Esophagus (tissue), 2 donors: ENCODE data around the gene FRMD1. TPM values are rescaled to one million over a fixed set of nuclear protein-coding genes. Genes with fewer than 3 reads are reported as not detected.

ENCODE experiments used
- H3K27ac ChIP-seq, 2 donors: one replicate each; pipeline ENCODE4 v1.5.1; 2013; ENCODE audit warnings: low read depth in 2 of 2, mild to moderate bottlenecking in 2 of 2, inconsistent platforms in 1 of 2, low read length in 1 of 2, moderate library complexity in 1 of 2
- H3K27me3 ChIP-seq, 2 donors: one replicate each; pipeline ENCODE4 v1.6.1; 2013; ENCODE audit warnings: low read length in 2 of 2, control low read depth in 1 of 2, mild to moderate bottlenecking in 1 of 2; ENCODE audit not compliant: insufficient read depth in 2 of 2, control insufficient read depth in 1 of 2
- H3K36me3 ChIP-seq, 2 donors: one replicate each; pipeline ENCODE4 v1.6.1; 2013; ENCODE audit warnings: low read length in 1 of 2; ENCODE audit not compliant: control insufficient read depth in 2 of 2, insufficient read depth in 2 of 2
- H3K4me1 ChIP-seq, 2 donors: one replicate each; pipeline ENCODE4 v1.6.1; 2013; ENCODE audit warnings: low read length in 1 of 2; ENCODE audit not compliant: control insufficient read depth in 2 of 2, insufficient read depth in 2 of 2
- H3K4me3 ChIP-seq, 2 donors: one replicate each; pipeline ENCODE4 v1.5.1; 2013; ENCODE audit warnings: low read length in 2 of 2, mild to moderate bottlenecking in 2 of 2, low read depth in 1 of 2, moderate library complexity in 1 of 2
- H3K9me3 ChIP-seq, 2 donors: one replicate each; pipeline ENCODE4 v1.6.1; 2013; ENCODE audit warnings: mild to moderate bottlenecking in 2 of 2, low read depth in 1 of 2, low read length in 1 of 2, moderate library complexity in 1 of 2; ENCODE audit not compliant: control insufficient read depth in 2 of 2, insufficient read depth in 1 of 2
- WGBS, 2 donors: extraction: QIAGEN DNeasy Blood & Tissue Kit; methylation state at CpG; one replicate each; pipeline ENCODE4 v1.1.7; 2013; 5-methylcytosine and 5-hydroxymethylcytosine counted together
- polyA plus RNA-seq, 2 donors: library from polyadenylated mRNA; stranded (reverse); fragments of 200-250 nt; gene quantifications; one replicate each; pipeline ENCODE4 v1.2.3, GENCODE V29; 2013
- donor health status: healthy with polysubstance abuse.
- donor health status: Bipolar disorder and iron deficiency.

The FRMD1 gene
- polyA plus RNA-seq, 2 donors = 0.02 TPM

- no peak overlapping the region for H3K4me3 ChIP-seq
- H3K9me3 ChIP-seq = peaks cover 0 to 2% of the 10 kb centered on the region in 2 donors
- no peaks in the 10 kb centered on the region for H3K4me1 ChIP-seq
- 61 to 70% methylated on average over 9 of the region's 9 CpGs for WGBS, 2 donors
- H3K27me3 ChIP-seq = no peaks in the 10 kb centered on the region
- H3K27ac ChIP-seq = no peak overlapping the region
- no peaks in the 10 kb centered on the region for H3K36me3 ChIP-seq
These were observed 7.4 kb downstream of the FRMD1 start for GRCh38 chr6:168071620-168072019.

DNA sequence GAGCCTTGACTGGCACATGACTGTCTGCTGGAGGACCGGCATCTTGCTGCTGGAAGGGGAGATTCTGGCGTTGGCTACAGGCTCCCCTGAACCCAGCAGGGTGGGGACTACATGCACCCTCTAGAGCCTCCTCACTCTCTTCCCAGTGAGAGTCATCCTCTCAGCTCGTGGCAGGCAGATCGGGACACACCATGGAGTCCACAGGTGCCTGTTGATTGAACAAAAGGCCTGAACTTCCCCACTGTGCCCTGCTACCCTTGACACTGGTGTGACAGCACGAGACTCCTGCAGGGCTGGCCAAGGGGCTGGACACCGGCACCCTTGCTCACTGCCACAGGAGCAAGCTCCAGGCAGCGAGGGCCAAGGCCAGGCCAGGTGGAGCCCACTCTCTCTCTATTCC lies 8.2 kb downstream of the FRMD1 start:
- H3K9me3 ChIP-seq = peaks cover 0 to 2% of the 10 kb centered on the region in 2 donors
- no peaks in the 10 kb centered on the region for H3K36me3 ChIP-seq
- no peaks in the 10 kb centered on the region for H3K4me1 ChIP-seq
- H3K4me3 ChIP-seq = no peak overlapping the region
- WGBS, 2 donors = 87 to 91% methylated on average over 7 of the region's 7 CpGs
- H3K27ac ChIP-seq = no peak overlapping the region
- H3K27me3 ChIP-seq = no peaks in the 10 kb centered on the region

DNA sequence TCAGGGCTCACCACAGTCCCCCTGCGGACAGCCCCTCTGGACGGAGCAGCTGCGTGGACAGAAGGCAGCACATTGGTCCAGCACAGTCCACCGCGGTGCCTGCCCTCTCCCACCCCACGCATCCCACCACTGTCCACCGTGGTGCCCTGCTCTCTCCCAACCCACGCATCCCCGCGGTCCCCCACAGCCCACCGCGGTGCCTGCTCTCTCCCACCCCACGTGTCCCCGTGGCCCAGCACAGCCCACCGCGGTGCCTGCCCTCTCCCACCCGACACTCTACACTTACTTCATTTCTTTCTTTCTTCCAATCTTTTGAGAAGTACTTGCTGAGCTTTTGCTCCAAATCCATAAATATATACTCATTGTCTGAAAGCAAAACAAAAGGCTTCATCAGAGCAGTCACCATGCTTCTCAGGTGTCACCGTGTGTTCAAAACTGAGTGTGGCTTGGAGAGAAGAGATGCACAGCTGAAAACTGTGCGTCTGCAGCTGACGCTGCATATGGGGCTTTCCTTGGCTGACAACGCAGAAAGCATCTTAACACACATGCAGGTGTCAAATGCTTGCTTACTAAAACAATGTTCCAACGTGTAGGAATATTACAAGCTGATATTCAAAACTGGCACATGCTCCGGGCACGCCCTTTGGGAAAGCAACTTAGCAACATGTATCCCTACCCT lies 11.8 kb downstream of the FRMD1 start:
- Histone ChIP-seq H3K27ac (no peak overlapping the region), H3K27me3 (no peaks in the 10 kb centered on the region), H3K36me3 (no peaks in the 10 kb centered on the region), H3K4me3 (no peak overlapping the region), H3K9me3 (no peaks in the 10 kb centered on the region), H3K4me1 (no peaks in the 10 kb centered on the region)
- WGBS, 2 donors = 90 to 92% methylated on average over 24 of the region's 24 CpGs

DNA sequence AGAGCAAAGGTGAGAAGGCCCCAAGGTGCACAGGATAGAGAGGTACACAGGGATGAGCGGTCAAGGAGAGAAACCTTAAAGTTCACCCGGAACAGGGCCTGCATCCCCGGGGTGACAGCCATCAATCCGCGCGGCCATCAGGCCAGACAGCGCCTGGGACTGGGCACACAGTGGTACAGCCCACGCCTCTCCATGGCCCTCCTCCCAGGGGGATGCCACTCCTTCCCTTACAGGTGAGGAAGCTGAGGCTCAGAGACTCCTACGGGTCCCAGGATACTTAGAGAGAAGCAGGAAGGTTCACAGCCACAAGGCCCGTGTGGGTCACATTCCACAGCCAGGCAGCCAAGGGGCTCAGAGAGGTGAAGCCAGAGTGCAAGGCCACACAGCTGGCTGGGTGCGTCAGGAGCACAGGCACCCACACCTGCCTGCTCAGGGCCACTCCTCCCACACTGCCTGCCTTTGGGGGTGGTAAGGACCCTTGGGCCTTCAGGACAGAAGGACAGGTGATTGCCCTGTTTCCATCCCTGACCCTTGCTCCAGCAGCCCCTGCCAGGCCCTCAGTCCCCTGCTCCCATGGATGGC lies 14.7 kb downstream of the FRMD1 start:
- H3K9me3 ChIP-seq = no peaks in the 10 kb centered on the region
- no peaks in the 10 kb centered on the region for H3K36me3 ChIP-seq
- peaks cover 0 to 17% of the 10 kb centered on the region in 2 donors for H3K4me1 ChIP-seq
- no peak overlapping the region for H3K27ac ChIP-seq
- no peaks in the 10 kb centered on the region for H3K27me3 ChIP-seq
- H3K4me3 ChIP-seq = no peak overlapping the region
- WGBS, 2 donors = 93% methylated on average over 11 of the region's 11 CpGs

GRCh38 chr6:168063431-168063830 lies 15.6 kb downstream of the FRMD1 start:
- H3K27ac ChIP-seq = no peak overlapping the region
- no peaks in the 10 kb centered on the region for H3K27me3 ChIP-seq
- H3K36me3 ChIP-seq = no peaks in the 10 kb centered on the region
- no peak overlapping the region for H3K4me3 ChIP-seq
- peaks cover 0 to 20% of the 10 kb centered on the region in 2 donors for H3K4me1 ChIP-seq
- no peaks in the 10 kb centered on the region for H3K9me3 ChIP-seq
- WGBS, 2 donors = 93% methylated on average over 12 to 13 of the region's 13 CpGs

DNA sequence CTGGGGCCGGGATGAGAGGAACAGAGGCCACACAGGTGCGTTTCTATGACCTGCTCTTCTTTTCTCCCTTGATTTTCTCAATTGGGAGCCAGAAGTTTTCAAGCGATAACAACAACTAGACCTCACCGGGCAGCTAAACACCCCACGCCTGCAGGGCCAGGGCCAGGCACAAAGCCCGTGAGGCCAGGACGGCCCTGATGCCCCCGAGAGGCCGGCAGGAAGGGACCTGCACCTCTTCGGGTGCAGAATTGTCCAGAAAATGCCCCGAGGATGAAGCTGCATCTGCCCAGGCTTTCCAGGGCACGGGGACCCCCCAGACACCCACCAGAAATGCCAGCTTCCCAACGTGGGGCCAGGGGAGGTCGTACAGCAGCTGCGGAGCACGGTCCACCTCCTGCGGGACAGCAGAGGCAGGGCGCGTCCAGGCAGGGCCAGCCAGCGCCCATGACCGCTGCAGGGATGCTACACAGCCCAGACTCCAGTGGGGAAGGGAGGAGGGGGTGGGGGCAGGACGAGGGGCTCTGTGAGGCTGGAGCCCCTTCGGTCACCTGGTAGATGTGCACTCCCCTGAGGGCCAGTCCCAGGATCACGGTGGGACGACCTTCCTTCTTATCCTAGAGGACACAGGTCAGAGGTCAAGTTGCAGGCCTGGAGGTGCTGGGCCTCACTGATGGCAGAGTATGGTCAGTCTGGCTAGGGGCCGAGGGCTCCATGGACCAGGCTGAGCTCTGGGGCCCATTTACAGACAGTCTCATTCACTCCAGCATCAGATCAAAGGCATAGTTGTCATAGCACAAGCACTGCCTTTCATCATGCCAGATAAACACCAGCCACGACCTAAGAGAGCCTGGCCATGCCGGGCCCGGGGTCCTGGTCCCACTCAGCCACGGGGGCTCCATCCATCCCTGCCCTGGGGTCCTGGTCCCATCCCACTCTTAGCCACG lies 16.4 kb downstream of the FRMD1 start:
- H3K36me3 ChIP-seq = no peaks in the 10 kb centered on the region
- no peaks in the 10 kb centered on the region for H3K27me3 ChIP-seq
- no peaks in the 10 kb centered on the region for H3K9me3 ChIP-seq
- H3K27ac ChIP-seq = no peak overlapping the region
- H3K4me1 ChIP-seq = peaks cover 0 to 20% of the 10 kb centered on the region in 2 donors
- H3K4me3 ChIP-seq = no peak overlapping the region
- 86 to 88% methylated on average over 31 of the region's 31 CpGs for WGBS, 2 donors

GRCh38 chr6:168061269-168062210 lies 17.5 kb downstream of the FRMD1 start:
- Histone ChIP-seq H3K4me1 (peaks cover 0 to 20% of the 10 kb centered on the region in 2 donors), H3K36me3 (no peaks in the 10 kb centered on the region), H3K4me3 (no peak overlapping the region), H3K9me3 (no peaks in the 10 kb centered on the region), H3K27ac (no peak overlapping the region), H3K27me3 (no peaks in the 10 kb centered on the region)
- WGBS, 2 donors = 80 to 91% methylated on average over 29 of the region's 29 CpGs

DNA sequence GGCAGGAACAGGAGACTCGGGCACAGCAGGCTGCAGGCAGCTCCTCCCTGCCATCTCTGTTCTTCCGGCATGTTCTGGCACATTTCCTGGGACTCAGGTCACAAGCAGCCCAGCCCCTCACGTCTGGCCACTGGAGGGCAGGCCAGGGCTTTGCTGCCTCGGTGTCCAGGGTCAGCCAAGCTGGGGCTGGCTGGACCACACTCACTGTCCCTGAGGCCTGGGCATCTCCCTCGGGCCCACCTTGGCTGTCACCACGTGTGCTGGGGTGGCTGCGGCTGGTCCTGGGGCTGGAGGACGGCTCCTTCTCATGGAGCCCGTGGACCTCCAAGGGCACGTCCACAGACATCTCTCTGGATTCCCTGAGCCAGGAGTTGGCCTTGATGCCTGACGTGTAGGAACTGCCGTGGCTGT lies 18.5 kb downstream of the FRMD1 start:
- Histone ChIP-seq H3K27me3 (no peaks in the 10 kb centered on the region), H3K9me3 (no peaks in the 10 kb centered on the region), H3K27ac (no peak overlapping the region), H3K4me3 (no peak overlapping the region), H3K36me3 (no peaks in the 10 kb centered on the region), H3K4me1 (peaks cover 0 to 20% of the 10 kb centered on the region in 2 donors)
- 58 to 59% methylated on average over 12 of the region's 12 CpGs for WGBS, 2 donors
